OCI-LY7 (cell line): ENCODE measurements around the gene MAML3. TPM values are rescaled to one million over a fixed set of nuclear protein-coding genes. Genes with fewer than 3 reads are reported as not detected.

ENCODE experiments used
- BruUV-seq: library from RNA; stranded (reverse); fragments of 400-500 nt; replicated peaks from 2 replicates; lab custom pipeline; 2021; lab: Mats Ljungman, UMichigan
- CTCF ChIA-PET: fragments of 300-600 bp; sonication (Branson Sonifier 250); formaldehyde crosslinking; loops from one replicate; lab custom pipeline; 2022; ENCODE audit warnings: antibody characterized with exemption; ENCODE audit not compliant: unreplicated experiment; lab: Charles Lee
- POLR2A ChIA-PET: fragments of 300-600 bp; sonication (Branson Sonifier 250); formaldehyde crosslinking; loops from one replicate; lab custom pipeline; 2022; ENCODE audit warnings: antibody characterized with exemption; lab: Charles Lee
- DNase-seq: peaks from one replicate; pipeline ENCODE4 v3.0.0-alpha.2; 2015; ENCODE audit warnings: low spot score
- H2AFZ ChIP-seq: fragments of 200-600 bp; sonication (generic), shearing (Covaris generic); 2 replicates; pipeline ENCODE4 v1.6.1; 2014; ENCODE audit warnings: mild to moderate bottlenecking, antibody characterized with exemption, low read length, moderate library complexity
- H3K27ac ChIP-seq: fragments of 200-600 bp; sonication (generic); 2 replicates; pipeline ENCODE4 v1.5.1; 2014; ENCODE audit warnings: mixed run types, low read depth, mild to moderate bottlenecking, moderate library complexity, low read length, inconsistent platforms; ENCODE audit not compliant: poor library complexity, severe bottlenecking
- H3K36me3 ChIP-seq: fragments of 200-600 bp; sonication (generic); 2 replicates; pipeline ENCODE4 v1.6.1; 2014; ENCODE audit warnings: mild to moderate bottlenecking, antibody characterized with exemption, low read length, moderate library complexity, mixed read lengths; ENCODE audit not compliant: insufficient read depth
- H3K4me1 ChIP-seq: fragments of 200-600 bp; sonication (generic); 2 replicates; pipeline ENCODE4 v1.5.1; 2014; ENCODE audit warnings: mild to moderate bottlenecking, low read length; ENCODE audit not compliant: insufficient read depth, poor library complexity, severe bottlenecking
- H3K4me2 ChIP-seq: fragments of 200-600 bp; sonication (generic); 2 replicates; pipeline ENCODE4 v1.6.1; 2014; ENCODE audit warnings: mild to moderate bottlenecking, low read length
- H3K4me3 ChIP-seq: fragments of 200-600 bp; sonication (generic); 2 replicates; pipeline ENCODE4 v1.5.1; 2014; ENCODE audit warnings: mild to moderate bottlenecking, low read depth, low read length; ENCODE audit not compliant: poor library complexity, severe bottlenecking
- H3K79me2 ChIP-seq: fragments of 200-600 bp; sonication (generic); 2 replicates; pipeline ENCODE4 v1.6.1; 2016; ENCODE audit warnings: low read depth, mild to moderate bottlenecking, low read length, moderate library complexity, mixed read lengths; ENCODE audit not compliant: insufficient read depth
- H3K9me2 ChIP-seq: fragments of 200-600 bp; sonication (generic); 2 replicates; pipeline ENCODE4 v1.6.1; 2016; ENCODE audit warnings: mild to moderate bottlenecking, low read length, mixed read lengths; ENCODE audit not compliant: insufficient read depth
- H3K9me3 ChIP-seq: fragments of 200-600 bp; sonication (generic); 2 replicates; pipeline ENCODE4 v1.6.1; 2014; ENCODE audit warnings: mild to moderate bottlenecking, mixed run types, low read length, mixed read lengths
- H4K20me1 ChIP-seq: fragments of 200-600 bp; sonication (generic); 2 replicates; pipeline ENCODE4 v1.6.1; 2014; ENCODE audit warnings: mild to moderate bottlenecking, antibody characterized with exemption, low read length, moderate library complexity, mixed read lengths; ENCODE audit not compliant: insufficient read depth
- EZH2phosphoT487 ChIP-seq: fragments of 200-600 bp; sonication (generic); IDR thresholded peaks from 2 replicates; pipeline ENCODE4 v1.6.1; 2018; ENCODE audit warnings: low read depth, borderline replicate concordance, mild to moderate bottlenecking, mixed run types, antibody characterized with exemption, low read length, moderate library complexity, mixed read lengths
- intact Hi-C: fragments of 100-400 bp; cut with micrococcal nuclease; formaldehyde crosslinking; loops from one replicate; pipeline ENCODE4 v1.10.0; 2022; ENCODE audit not compliant: unreplicated experiment
- total RNA-seq, 2 experiments: library from RNA; depleted of rRNA in 1 of 2; stranded (reverse); fragments of >200 nt in 1 of 2; shearing (Covaris generic) in 1 of 2; gene quantifications; 2 replicates each; pipeline ENCODE4 v1.2.3, GENCODE V29; 2014 to 2022
- TF ChIP-seq, protein P1 (sequence below): fragments of 200-600 bp; sonication (generic); conservative IDR thresholded peaks from 2 replicates; pipeline ENCODE4 v1.5.1; 2014; ENCODE audit warnings: mild to moderate bottlenecking, antibody characterized with exemption, low read length, moderate library complexity, mixed read lengths

The MAML3 gene
- total RNA-seq, 2 experiments from 2014 or later: 0.80 to 1.2 TPM

GRCh38 chr4:139824882-139825522 lies 329.0 kb downstream of the MAML3 start:
- H3K4me3 ChIP-seq: no peak overlapping the region
- H3K79me2 ChIP-seq: no peaks in the 10 kb centered on the region
- H3K4me2 ChIP-seq: no peak overlapping the region
- no peaks in the 10 kb centered on the region for H4K20me1 ChIP-seq
- no peak for TF ChIP-seq EZH2phosphoT487
- no TSS peak for BruUV-seq
- intact Hi-C loops: no loop called here
- DNase-seq: no peak
- H3K36me3 ChIP-seq: no peaks in the 10 kb centered on the region
- ChIA-PET POLR2A (interaction anchor here (0.6 to 0.7 kb wide), 2 partner anchors 357 to 1232 kb away, joined by 3 read pairs; no protein-coding TSS in a partner anchor), CTCF (no interaction called here)
- no peaks in the 10 kb centered on the region for H3K9me3 ChIP-seq
- H3K4me1 ChIP-seq: no peaks in the 10 kb centered on the region
- no peak overlapping the region for H2AFZ ChIP-seq
- no peak overlapping the region for H3K27ac ChIP-seq
- H3K9me2 ChIP-seq: no peaks in the 10 kb centered on the region

DNA sequence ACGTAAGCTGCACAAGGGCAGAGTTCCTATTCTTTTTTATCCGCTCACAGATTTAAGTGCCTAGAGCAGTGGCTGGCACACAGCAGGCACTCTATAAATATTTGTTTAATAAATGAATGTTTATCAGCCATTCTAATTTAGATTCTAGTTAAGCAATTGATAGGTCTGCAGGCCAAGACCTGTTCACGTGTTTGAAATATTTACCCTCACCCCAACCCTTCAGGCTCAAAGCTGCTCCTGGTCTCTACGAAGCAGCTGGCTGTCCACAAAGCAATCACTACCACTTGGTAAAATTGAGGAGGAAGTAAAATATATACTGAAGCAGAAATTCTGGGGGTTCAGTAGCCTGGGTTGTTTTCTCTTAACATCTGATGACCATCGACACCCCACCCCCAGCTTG lies 330.2 kb downstream of the MAML3 start:
- ChIA-PET POLR2A (no interaction called here), CTCF (no interaction called here)
- no peaks in the 10 kb centered on the region for H3K4me1 ChIP-seq
- no peak overlapping the region for H3K27ac ChIP-seq
- no peak for DNase-seq
- H3K79me2 ChIP-seq: no peaks in the 10 kb centered on the region
- no peak overlapping the region for H2AFZ ChIP-seq
- no peak overlapping the region for H3K4me3 ChIP-seq
- no peaks in the 10 kb centered on the region for H4K20me1 ChIP-seq
- TF ChIP-seq, protein P1, sequence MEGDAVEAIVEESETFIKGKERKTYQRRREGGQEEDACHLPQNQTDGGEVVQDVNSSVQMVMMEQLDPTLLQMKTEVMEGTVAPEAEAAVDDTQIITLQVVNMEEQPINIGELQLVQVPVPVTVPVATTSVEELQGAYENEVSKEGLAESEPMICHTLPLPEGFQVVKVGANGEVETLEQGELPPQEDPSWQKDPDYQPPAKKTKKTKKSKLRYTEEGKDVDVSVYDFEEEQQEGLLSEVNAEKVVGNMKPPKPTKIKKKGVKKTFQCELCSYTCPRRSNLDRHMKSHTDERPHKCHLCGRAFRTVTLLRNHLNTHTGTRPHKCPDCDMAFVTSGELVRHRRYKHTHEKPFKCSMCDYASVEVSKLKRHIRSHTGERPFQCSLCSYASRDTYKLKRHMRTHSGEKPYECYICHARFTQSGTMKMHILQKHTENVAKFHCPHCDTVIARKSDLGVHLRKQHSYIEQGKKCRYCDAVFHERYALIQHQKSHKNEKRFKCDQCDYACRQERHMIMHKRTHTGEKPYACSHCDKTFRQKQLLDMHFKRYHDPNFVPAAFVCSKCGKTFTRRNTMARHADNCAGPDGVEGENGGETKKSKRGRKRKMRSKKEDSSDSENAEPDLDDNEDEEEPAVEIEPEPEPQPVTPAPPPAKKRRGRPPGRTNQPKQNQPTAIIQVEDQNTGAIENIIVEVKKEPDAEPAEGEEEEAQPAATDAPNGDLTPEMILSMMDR: no peak
- no peak for TF ChIP-seq EZH2phosphoT487
- no peak overlapping the region for H3K4me2 ChIP-seq
- no peaks in the 10 kb centered on the region for H3K36me3 ChIP-seq
- H3K9me3 ChIP-seq: no peaks in the 10 kb centered on the region
- H3K9me2 ChIP-seq: no peaks in the 10 kb centered on the region
- intact Hi-C loops: no loop called here
- BruUV-seq: no TSS peak

- Histone ChIP-seq H3K79me2 (no peaks in the 10 kb centered on the region), H3K36me3 (no peaks in the 10 kb centered on the region), H3K4me3 (no peak overlapping the region), H3K4me1 (no peaks in the 10 kb centered on the region), H3K4me2 (no peak overlapping the region), H3K9me2 (no peaks in the 10 kb centered on the region), H4K20me1 (no peaks in the 10 kb centered on the region), H3K27ac (no peak overlapping the region), H3K9me3 (no peaks in the 10 kb centered on the region), H2AFZ (no peak overlapping the region)
- POLR2A ChIA-PET: no interaction called here
- TF ChIP-seq, protein P1: no peak
- no peak for TF ChIP-seq EZH2phosphoT487
- BruUV-seq: no TSS peak
- no peak for DNase-seq
- CTCF ChIA-PET: no interaction called here
- intact Hi-C loops: no loop called here
Observed at GRCh38 chr4:139823345-139823744, 330.6 kb downstream of the MAML3 start.
